Measurements from ENCODE around the gene CACNA1H.
"Not testable (repeated sequence)": the region's sequence is repeated elsewhere in the genome, so short reads cannot be mapped to it uniquely, and the experiment has no call there.

- TF ChIP-seq SMC3 (IDR thresholded peaks at IDR 0.05; ENCODE audit: low read depth, low read length); RAD21 (IDR thresholded peaks at IDR 0.05; ENCODE audit: low read length); CTCF (conservative IDR thresholded peaks at IDR 0.05; ENCODE audit: low read depth, low read length); POLR2A (IDR thresholded peaks at IDR 0.05; ENCODE audit: low read depth, low read length); NFE2L2 (IDR thresholded peaks at IDR 0.05; ENCODE audit: low read depth, low read length); RFX5 (IDR thresholded peaks at IDR 0.05; ENCODE audit: low read depth, low read length); MAFK (IDR thresholded peaks at IDR 0.05; ENCODE audit: low read depth, low read length); FOS (IDR thresholded peaks at IDR 0.05; ENCODE audit: low read depth, low read length): not testable (repeated sequence)
Measured at GRCh38 chr16:1232049-1232748, 79.3 kb downstream of the CACNA1H start.
